PC-9 (cell line): Measurements from ENCODE around the gene RYR2.

Experiments
- EZH2 ChIP-seq: fragments of 200-600 bp; sonication (generic); IDR thresholded peaks from 2 replicates; pipeline ENCODE4 v1.8.0; 2017; ENCODE audit warnings: antibody characterized with exemption, low read depth
- TF ChIP-seq, protein P1 (sequence below): fragments of 200-600 bp; sonication (generic); conservative IDR thresholded peaks from 2 replicates; pipeline ENCODE4 v1.6.1; 2017; ENCODE audit warnings: mixed run types, antibody characterized with exemption, mild to moderate bottlenecking, moderate library complexity

DNA sequence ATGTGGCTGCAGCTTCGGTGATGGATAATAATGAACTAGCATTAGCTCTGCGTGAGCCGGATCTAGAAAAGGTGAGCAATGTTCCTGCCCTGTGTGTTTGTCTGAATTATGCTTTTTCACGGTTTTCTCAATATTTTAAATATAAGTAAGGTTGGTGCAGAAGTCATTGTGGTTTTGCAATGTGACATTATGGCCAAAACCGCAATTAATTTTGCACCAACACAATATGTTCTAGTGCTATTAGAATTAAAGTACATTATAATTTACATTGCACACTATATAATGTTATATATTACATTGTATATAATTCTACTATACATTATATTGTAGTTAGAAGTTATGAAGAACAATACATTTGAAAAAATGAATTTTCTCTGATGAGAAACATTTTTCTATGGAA lies 592.9 kb downstream of the RYR2 start:
- TF ChIP-seq, protein P1, sequence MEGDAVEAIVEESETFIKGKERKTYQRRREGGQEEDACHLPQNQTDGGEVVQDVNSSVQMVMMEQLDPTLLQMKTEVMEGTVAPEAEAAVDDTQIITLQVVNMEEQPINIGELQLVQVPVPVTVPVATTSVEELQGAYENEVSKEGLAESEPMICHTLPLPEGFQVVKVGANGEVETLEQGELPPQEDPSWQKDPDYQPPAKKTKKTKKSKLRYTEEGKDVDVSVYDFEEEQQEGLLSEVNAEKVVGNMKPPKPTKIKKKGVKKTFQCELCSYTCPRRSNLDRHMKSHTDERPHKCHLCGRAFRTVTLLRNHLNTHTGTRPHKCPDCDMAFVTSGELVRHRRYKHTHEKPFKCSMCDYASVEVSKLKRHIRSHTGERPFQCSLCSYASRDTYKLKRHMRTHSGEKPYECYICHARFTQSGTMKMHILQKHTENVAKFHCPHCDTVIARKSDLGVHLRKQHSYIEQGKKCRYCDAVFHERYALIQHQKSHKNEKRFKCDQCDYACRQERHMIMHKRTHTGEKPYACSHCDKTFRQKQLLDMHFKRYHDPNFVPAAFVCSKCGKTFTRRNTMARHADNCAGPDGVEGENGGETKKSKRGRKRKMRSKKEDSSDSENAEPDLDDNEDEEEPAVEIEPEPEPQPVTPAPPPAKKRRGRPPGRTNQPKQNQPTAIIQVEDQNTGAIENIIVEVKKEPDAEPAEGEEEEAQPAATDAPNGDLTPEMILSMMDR, result no peak
- TF ChIP-seq EZH2, result no peak
